Measurements from ENCODE around the gene ASS1.

DNA sequence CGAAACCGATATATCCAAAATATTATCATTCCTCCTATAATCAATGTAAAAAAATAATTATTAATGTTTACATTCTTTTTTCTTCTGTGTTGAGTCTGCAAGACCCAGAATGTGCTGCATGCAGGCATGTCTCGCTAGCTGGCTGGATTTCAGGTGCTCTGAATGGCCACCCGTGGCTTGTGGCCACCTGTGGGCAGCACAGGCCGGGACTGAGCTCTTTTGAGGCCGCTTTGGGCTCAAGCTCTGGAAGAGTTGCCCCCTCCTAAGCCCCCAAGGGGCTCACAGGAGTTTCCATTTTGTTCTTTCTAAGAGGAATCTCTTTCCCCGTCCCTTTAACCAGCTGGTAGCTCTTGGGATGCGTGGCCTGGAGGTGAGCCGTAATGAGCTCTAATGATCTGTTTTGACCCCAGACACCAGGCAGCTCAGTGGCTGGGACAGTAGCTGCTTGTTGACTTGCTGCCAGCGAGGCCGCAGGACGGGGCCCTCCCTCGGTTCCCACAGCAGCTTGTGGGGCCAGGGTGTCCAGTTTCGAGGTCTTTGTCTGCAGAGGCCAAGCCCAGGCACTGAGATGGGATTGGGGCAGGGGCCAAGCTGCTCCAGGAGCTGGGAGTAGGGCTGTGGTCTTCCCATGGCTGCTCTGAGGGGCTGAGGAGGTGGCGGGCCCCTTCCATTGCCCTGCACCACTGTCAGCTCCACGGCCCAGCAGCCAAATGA, 20.8 kb downstream of the ASS1 start:
- no peak for TF ChIP-seq CTCF (conservative IDR thresholded peaks at IDR 0.05)
- TF ChIP-seq ZFX (IDR thresholded peaks at IDR 0.05): no peak

Measured in C4-2B (cell line).